GM15510 (cell line): ENCODE results near the gene DHFR2.

Experiments
- POLR2A ChIP-seq: IDR thresholded peaks from 3 replicates; pipeline ENCODE4 v1.6.1; 2011; ENCODE audit warnings: borderline replicate concordance; ENCODE audit not compliant: insufficient read length; ENCODE audit errors: extremely low read depth

Gene DHFR2

GRCh38 chr3:94020293-94020692 lies 42.4 kb downstream of the DHFR2 start:
- TF ChIP-seq POLR2A, result no peak

- TF ChIP-seq POLR2A, result no peak
Observed at GRCh38 chr3:94019659-94020058, 43.1 kb downstream of the DHFR2 start.

GRCh38 chr3:94015025-94015424 lies 47.7 kb downstream of the DHFR2 start:
- TF ChIP-seq POLR2A, result no peak

- TF ChIP-seq POLR2A, result no peak
Observed at GRCh38 chr3:94012185-94012584, 50.5 kb downstream of the DHFR2 start.

DNA sequence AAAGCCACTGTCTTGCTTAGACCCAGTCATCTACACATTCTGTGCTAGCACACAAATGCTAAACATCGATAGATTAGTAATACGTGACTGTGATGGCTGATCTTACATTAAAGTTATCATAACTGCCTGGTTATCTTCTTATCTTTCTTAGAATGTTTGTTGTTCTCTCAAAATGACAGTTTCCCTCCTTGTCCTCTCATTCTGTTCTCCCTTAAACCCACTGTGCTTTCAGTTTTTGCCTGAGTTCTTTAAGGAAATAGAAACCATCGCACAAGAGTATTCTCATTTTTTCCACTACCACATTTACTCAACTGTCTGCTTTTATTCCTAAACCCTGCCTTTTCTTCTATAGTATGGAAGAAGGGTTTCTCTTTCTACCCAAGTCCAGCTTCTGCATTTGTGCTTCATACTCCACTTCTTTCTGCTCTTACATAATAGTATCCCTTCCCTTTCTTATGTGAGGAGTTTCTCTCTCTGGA lies 51.4 kb downstream of the DHFR2 start:
- no peak for TF ChIP-seq POLR2A

DNA sequence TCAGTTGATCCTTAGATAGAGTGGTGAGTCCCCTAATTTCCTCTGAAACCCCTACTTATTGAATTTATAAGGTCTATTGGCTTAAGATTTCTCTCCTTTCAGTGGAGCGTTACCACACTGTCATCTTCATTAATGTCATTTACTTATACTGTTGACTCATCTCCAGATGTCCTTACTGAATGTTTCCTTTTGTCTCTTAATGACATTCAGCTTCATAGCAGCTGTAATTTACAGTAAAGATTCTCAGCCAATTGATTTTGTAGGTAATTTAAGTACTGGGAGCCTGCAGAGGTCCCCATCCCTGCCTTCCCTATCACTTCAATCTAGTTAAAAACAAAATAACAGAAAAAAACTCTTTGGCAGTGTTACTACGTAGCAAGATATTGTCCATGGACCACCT lies 53.1 kb downstream of the DHFR2 start:
- TF ChIP-seq POLR2A, result no peak

GRCh38 chr3:94008253-94008652 lies 54.5 kb downstream of the DHFR2 start:
- no peak for TF ChIP-seq POLR2A
